ENCODE results near the gene PCSK9. TPM values are rescaled to one million over a fixed set of nuclear protein-coding genes. Genes with fewer than 3 reads are reported as not detected.
A peak's percentile ranks its signal among the peaks of the same experiment; 100 is the strongest.

Gene PCSK9
- total and polyA plus RNA-seq, 9 of the 15 experiments (the other 6 are each of a cell fraction or from before 2014, with no cell fraction given) = 3.2 to 58.6 (median 24.7) TPM

GRCh38 chr1:55021942-55022546, 17.3 kb upstream of the PCSK9 start (continued):
- TF ChIP-seq, protein P1, sequence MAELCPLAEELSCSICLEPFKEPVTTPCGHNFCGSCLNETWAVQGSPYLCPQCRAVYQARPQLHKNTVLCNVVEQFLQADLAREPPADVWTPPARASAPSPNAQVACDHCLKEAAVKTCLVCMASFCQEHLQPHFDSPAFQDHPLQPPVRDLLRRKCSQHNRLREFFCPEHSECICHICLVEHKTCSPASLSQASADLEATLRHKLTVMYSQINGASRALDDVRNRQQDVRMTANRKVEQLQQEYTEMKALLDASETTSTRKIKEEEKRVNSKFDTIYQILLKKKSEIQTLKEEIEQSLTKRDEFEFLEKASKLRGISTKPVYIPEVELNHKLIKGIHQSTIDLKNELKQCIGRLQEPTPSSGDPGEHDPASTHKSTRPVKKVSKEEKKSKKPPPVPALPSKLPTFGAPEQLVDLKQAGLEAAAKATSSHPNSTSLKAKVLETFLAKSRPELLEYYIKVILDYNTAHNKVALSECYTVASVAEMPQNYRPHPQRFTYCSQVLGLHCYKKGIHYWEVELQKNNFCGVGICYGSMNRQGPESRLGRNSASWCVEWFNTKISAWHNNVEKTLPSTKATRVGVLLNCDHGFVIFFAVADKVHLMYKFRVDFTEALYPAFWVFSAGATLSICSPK (IDR thresholded peaks at IDR 0.05; ENCODE audit: borderline replicate concordance) = no peak
- TF ChIP-seq ZKSCAN1 (IDR thresholded peaks at IDR 0.05; ENCODE audit: low read depth, low read length) (no peak), NRF1 (conservative IDR thresholded peaks at IDR 0.05 in 1 of 2, IDR thresholded peaks at IDR 0.05 in 1 of 2) (peak in 1 of 2 experiments; percentile 23; a peak in 1 of 4 replicates), ATF2 (CRISPR knock-in tag; IDR thresholded peaks at IDR 0.05) (no peak), DNMT1 (IDR thresholded peaks at IDR 0.05) (no peak), ATF4 (CRISPR knock-in tag; IDR thresholded peaks at IDR 0.05) (no peak), RBM25 (IDR thresholded peaks at IDR 0.05; ENCODE audit: low read depth, low read length, severe bottlenecking) (peak; percentile 67), ZNF121 (CRISPR knock-in tag; conservative IDR thresholded peaks at IDR 0.05) (no peak), SMAD1 (IDR thresholded peaks at IDR 0.05; ENCODE audit: low read depth, low read length, partially characterized antibody) (no peak), ELF1 (tag; IDR thresholded peaks at IDR 0.05) (no peak)
- TF ChIP-seq, protein P2, sequence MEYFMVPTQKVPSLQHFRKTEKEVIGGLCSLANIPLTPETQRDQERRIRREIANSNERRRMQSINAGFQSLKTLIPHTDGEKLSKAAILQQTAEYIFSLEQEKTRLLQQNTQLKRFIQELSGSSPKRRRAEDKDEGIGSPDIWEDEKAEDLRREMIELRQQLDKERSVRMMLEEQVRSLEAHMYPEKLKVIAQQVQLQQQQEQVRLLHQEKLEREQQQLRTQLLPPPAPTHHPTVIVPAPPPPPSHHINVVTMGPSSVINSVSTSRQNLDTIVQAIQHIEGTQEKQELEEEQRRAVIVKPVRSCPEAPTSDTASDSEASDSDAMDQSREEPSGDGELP (CRISPR knock-in tag; IDR thresholded peaks at IDR 0.05; ENCODE audit: borderline replicate concordance) = peak; percentile 67; the same call in 1 of the 2 replicates
- TF ChIP-seq, protein P3, sequence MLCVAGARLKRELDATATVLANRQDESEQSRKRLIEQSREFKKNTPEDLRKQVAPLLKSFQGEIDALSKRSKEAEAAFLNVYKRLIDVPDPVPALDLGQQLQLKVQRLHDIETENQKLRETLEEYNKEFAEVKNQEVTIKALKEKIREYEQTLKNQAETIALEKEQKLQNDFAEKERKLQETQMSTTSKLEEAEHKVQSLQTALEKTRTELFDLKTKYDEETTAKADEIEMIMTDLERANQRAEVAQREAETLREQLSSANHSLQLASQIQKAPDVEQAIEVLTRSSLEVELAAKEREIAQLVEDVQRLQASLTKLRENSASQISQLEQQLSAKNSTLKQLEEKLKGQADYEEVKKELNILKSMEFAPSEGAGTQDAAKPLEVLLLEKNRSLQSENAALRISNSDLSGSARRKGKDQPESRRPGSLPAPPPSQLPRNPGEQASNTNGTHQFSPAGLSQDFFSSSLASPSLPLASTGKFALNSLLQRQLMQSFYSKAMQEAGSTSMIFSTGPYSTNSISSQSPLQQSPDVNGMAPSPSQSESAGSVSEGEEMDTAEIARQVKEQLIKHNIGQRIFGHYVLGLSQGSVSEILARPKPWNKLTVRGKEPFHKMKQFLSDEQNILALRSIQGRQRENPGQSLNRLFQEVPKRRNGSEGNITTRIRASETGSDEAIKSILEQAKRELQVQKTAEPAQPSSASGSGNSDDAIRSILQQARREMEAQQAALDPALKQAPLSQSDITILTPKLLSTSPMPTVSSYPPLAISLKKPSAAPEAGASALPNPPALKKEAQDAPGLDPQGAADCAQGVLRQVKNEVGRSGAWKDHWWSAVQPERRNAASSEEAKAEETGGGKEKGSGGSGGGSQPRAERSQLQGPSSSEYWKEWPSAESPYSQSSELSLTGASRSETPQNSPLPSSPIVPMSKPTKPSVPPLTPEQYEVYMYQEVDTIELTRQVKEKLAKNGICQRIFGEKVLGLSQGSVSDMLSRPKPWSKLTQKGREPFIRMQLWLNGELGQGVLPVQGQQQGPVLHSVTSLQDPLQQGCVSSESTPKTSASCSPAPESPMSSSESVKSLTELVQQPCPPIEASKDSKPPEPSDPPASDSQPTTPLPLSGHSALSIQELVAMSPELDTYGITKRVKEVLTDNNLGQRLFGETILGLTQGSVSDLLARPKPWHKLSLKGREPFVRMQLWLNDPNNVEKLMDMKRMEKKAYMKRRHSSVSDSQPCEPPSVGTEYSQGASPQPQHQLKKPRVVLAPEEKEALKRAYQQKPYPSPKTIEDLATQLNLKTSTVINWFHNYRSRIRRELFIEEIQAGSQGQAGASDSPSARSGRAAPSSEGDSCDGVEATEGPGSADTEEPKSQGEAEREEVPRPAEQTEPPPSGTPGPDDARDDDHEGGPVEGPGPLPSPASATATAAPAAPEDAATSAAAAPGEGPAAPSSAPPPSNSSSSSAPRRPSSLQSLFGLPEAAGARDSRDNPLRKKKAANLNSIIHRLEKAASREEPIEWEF (CRISPR knock-in tag; IDR thresholded peaks at IDR 0.05) = no peak
- TF ChIP-seq, protein P4, sequence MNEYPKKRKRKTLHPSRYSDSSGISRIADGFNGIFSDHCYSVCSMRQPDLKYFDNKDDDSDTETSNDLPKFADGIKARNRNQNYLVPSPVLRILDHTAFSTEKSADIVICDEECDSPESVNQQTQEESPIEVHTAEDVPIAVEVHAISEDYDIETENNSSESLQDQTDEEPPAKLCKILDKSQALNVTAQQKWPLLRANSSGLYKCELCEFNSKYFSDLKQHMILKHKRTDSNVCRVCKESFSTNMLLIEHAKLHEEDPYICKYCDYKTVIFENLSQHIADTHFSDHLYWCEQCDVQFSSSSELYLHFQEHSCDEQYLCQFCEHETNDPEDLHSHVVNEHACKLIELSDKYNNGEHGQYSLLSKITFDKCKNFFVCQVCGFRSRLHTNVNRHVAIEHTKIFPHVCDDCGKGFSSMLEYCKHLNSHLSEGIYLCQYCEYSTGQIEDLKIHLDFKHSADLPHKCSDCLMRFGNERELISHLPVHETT (CRISPR knock-in tag; conservative IDR thresholded peaks at IDR 0.05 in 1 of 2, IDR thresholded peaks at IDR 0.05 in 1 of 2) = no peak
